ENCODE results near the gene BTAF1.
"Not testable (repeated sequence)": the region's sequence is repeated elsewhere in the genome, so short reads cannot be mapped to it uniquely, and the experiment has no call there.

Gene BTAF1

DNA sequence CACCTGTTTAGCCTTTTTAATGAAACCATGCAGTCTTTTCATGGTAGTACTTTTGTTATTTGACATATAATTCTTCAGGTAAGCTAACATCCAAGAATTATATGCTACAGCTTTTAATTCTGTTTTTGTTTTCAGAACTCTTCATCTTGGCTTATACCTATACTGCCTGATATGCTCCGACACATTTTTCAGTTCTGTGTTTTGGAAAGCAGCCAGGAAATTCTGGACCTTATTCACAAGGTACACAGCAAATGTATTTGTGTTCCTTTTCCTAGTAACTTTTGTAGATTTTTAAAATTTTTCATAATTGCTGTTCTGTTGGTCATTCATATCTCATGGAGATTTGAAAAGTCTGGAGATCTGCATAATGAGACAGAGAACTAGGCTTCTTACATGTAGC is 56.7 kb downstream of the BTAF1 start:
- no peak for DNase-seq

- DNase-seq, result no peak
These were observed 59.8 kb downstream of the BTAF1 start for GRCh38 chr10:91983416-91983815.

DNA sequence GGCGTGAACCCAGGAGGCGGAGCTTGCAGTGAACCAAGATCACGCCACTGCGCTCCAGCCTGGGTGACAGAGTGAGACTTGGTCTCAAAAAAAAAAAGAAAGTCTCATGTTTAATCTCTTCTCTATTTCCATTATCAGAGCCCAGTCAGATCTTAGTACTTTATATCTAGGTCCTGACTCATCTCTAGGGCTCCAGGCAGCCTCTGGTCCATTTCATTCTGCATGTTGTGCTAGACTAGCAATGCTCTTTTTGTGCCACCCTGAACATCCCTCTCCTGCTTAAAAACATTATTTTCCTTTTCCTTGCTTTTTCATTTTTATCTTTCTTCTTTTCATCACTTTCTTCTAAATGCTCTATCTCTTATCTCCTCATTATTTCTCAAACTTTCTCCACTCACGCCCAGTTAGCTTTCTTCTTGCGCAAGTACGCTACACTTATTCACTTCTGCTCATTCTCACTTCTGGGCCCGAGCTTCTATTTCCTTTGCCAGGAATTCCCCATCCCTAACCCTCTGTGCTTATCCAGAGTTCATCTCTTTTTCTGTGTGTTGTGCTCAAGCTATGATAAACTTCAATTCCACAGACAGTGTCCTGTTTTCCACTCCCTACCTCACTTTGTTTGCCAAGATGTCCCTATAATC is 63.9 kb downstream of the BTAF1 start:
- no peak for DNase-seq

- no peak for DNase-seq
These were observed 68.5 kb downstream of the BTAF1 start for GRCh38 chr10:91992031-91992430.

GRCh38 chr10:91996266-91996665 is 72.7 kb downstream of the BTAF1 start:
- no peak for DNase-seq

DNA sequence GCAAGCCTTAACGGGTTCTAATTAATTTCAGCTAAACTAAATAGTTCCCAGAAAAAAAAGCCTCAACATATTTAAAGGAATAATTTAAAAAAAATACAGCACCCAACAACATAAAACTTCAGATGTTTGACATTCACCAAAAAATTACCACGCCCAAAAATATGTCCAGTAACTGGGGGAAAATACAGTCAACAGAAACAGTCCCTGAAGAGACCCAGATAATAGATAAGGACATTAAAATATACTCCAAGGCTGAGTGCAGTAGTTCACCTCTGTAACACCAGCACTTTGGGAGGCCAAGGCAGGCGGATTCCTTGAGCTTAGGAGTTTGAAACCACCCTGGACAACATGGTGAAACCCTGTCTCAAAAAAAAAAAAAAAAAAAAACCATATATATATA is 78.0 kb downstream of the BTAF1 start:
- no peak for DNase-seq

DNA sequence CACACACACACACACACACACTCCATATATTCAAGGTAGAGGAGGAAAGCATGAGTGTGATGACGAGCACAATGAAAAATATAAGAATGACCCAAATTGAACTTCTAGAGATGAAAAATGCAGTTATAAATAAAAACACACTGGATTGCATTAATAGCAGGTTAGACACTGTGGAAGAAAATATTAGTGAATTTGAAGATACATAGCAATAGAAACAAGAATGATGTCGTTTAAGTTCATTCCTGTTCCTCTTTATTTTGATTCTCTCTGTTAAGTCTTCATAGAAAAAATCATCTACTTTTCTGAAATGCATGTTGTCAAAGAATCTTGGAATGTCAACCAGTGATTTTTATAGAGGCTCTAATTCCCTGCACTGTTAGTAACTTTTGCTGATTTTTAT is 78.4 kb downstream of the BTAF1 start:
- no peak for DNase-seq

DNA sequence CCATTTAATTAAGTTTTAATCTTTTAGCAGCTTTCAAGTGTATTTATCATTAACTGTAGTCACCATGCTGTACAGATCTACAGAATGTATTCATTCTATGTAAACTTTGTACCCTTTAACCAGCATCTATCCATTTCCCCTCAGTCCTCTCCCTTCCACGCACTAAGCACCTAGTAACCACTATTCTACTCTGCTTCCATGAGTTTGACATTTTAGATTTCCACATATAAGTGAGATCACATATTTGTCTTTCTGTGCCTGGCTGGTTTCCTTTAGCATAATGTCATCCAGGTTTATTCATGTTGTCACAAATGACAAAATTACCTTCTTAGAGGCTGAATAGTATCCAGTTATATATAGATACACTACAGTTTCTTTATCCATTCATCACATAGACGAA is 79.7 kb downstream of the BTAF1 start:
- no peak for DNase-seq

DNA sequence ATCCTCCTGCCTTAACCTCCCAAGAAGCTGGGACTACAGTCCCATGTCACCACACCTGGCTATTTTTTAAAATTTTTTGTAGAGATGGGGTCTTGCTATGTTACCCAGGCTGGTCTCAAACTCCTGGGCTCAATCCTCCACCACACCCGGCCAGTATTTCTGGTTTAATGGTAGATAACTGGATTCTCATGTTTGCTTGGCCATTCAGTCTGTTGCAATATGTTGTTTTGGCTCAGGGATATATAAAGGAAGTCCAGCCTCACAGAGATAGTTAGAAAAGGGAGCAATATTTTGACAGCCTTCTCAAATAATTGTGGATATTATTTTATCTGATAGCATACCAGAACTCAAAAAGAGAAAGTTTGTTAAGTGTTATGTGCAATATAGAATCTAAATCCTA is 82.4 kb downstream of the BTAF1 start:
- no peak for DNase-seq

- DNase-seq, result no peak
These were observed 85.9 kb downstream of the BTAF1 start for GRCh38 chr10:92009445-92009844.

- DNase-seq, result no peak
These were observed 86.6 kb downstream of the BTAF1 start for GRCh38 chr10:92010047-92010735.

GRCh38 chr10:92011560-92012214 is 88.1 kb downstream of the BTAF1 start:
- no peak for DNase-seq

DNA sequence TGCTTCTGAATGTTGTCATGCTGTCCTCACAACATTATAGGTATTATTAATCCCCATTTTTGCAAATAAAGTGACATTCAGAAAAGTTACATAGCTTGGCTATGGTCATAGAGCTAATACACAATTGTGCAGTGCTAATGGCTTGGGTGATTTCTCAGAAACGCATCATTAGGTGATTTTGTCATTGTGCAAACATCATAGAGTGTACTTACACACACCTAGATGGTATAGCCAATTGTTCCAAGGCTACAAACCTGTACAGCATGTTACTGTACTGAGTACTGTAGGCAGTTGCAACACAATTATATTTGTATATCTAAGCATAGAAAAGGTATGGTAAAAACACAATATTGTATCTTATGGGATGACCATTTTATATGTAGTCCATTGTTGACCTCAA is 91.0 kb downstream of the BTAF1 start:
- no peak for DNase-seq

GRCh38 chr10:92024700-92025099 is 101.1 kb downstream of the BTAF1 start:
- DNase-seq, result no peak

DNA sequence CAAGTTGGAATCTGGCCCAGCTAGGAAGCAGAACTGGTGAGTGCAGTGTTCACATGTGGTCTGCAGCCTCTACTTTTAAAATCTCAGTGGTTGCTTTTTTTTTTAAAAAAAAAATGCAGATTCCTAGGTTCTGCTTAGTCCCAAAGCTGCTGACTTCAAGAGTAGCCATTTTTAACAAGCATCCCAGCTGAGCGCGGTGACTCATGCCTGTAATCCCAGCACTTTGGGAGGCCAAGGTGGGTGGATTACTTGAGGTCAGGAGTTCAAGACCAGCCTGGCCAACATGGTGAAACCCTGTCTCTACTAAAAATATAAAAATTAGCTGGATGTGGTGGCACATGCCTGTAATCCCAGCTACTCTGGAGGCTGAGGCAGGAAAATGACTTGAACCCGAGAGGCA is 101.8 kb downstream of the BTAF1 start:
- not testable (repeated sequence) for DNase-seq

DNA sequence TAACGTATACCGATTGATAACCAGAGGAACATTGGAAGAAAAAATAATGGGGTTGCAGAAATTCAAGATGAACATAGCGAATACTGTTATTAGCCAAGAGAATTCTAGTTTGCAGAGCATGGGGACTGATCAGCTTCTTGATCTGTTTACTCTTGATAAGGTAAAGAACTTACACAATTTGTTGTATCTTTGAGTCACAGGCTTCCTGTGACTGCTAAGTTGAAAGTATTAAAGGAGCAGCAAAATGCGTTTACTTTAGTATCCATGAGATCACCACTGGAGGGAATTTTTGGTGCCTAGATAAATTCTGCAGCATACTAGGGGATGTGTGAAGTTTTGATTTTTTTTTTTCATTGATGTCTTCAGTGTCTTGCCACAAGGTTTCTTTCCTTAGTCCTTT is 103.6 kb downstream of the BTAF1 start:
- DNase-seq, result no peak

- no peak for DNase-seq
These were observed 108.0 kb downstream of the BTAF1 start for GRCh38 chr10:92031580-92031979.

DNA sequence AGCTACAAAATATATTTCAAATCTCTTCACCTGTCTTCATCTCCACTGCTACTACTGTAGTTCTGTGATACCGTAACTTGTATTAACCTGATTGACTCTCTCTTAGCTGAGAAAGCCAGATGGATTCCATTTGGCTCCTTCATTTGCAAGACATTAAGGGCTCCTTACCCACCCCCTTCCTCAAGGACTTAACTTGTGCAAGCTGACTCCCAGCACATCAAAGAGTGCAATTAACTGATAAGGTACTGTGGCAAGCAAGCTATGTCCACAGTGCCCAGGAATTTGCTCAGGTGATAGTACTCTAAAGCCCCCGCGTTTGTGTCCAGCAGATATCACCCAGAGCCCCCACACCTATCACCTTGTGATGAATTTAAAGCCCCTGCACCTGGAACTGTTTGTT is 109.5 kb downstream of the BTAF1 start:
- DNase-seq, result not testable (repeated sequence)

GRCh38 chr10:92038949-92039348 is 115.4 kb downstream of the BTAF1 start:
- no peak for DNase-seq

DNA sequence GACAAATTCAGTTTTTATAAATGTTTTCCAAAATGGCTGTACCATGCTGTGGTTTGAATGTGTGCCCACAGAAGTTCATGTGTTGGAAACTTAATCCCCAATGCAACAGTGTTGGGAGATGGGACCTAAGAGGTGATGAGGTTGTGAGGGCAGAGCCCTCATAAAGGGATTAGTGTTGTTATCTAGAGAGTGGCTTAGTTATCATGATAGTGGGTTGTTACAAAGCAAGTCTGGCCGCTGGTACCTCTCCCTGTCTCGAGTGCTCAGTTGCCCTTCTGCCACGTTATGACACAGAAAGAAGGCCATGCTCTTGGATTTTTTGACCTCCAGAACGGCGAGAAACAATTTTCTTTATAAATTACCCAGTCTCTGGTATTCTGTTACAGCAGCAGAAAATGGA is 119.0 kb downstream of the BTAF1 start:
- DNase-seq, result no peak

GRCh38 chr10:92045641-92046106 is 122.1 kb downstream of the BTAF1 start:
- DNase-seq, result no peak

GRCh38 chr10:92047215-92047614 is 123.6 kb downstream of the BTAF1 start:
- no peak for DNase-seq

DNA sequence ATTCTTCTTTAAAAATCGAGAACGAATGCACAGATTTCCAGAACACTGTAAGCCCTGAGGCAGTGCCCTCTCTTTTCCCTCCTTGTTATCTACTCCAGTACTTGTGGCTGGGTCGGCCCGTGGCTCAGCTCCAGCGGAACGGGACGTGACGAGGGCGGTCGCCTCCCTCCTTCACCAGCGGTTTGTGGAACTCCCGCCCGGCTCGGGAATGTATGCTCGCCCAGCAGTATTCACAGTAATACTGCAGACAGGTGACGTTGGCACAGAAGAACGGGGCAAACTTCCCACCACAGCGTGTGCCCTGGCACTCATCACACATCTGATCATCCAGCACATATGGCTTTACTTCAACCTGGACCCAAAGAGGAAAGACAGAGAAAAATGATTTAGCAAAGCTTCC is 128.5 kb downstream of the BTAF1 start:
- DNase-seq, result peak; percentile 46 to 69

DNA sequence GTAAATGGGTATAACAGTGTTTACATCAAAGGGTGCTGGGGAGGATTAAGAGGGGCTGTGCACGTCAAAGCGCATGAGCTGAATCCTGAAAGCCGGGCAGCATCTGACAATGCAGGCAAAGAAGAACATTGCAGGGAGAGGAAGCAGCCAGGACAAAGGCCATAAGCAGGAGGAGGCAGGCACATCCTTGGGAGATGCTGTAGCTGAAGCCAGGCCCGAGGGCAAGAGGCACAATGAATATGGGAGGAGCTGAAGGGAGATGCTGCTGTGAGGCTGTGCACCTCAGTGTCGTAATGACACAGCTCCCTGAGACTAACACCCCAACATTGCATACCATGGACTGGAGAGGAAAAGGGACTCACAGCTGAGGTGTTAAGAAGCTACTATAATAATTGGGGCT is 129.2 kb downstream of the BTAF1 start:
- DNase-seq, result no peak
